ENCODE results near the gene DR1. TPM values are rescaled to one million over a fixed set of nuclear protein-coding genes. Genes with fewer than 3 reads are reported as not detected.

The DR1 gene
- total and polyA plus RNA-seq, 7 donors, result 19.9 to 29.8 (median 20.7) TPM

- Histone ChIP-seq H3K4me3 (no peak overlapping the region), H3K36me3 (peaks cover 0 to 43% (median 0%) of the 10 kb centered on the region in 4 donors), H3K9me3 (no peaks in the 10 kb centered on the region), H3K27ac (peak overlapping the region in 3 of 4 donors; percentile 34 to 56 (median 52)), H3K27me3 (no peaks in the 10 kb centered on the region), H3K4me1 (peaks cover 0 to 69% (median 44%) of the 10 kb centered on the region in 4 donors)
- TF ChIP-seq POLR2A (IDR thresholded peaks at IDR 0.05), result no peak
- no peak for TF ChIP-seq EP300 (IDR thresholded peaks at IDR 0.05)
- TF ChIP-seq POLR2AphosphoS5 (IDR thresholded peaks at IDR 0.05), result no peak
- TF ChIP-seq, protein P1, sequence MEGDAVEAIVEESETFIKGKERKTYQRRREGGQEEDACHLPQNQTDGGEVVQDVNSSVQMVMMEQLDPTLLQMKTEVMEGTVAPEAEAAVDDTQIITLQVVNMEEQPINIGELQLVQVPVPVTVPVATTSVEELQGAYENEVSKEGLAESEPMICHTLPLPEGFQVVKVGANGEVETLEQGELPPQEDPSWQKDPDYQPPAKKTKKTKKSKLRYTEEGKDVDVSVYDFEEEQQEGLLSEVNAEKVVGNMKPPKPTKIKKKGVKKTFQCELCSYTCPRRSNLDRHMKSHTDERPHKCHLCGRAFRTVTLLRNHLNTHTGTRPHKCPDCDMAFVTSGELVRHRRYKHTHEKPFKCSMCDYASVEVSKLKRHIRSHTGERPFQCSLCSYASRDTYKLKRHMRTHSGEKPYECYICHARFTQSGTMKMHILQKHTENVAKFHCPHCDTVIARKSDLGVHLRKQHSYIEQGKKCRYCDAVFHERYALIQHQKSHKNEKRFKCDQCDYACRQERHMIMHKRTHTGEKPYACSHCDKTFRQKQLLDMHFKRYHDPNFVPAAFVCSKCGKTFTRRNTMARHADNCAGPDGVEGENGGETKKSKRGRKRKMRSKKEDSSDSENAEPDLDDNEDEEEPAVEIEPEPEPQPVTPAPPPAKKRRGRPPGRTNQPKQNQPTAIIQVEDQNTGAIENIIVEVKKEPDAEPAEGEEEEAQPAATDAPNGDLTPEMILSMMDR (IDR thresholded peaks at IDR 0.05), result no peak
- intact Hi-C loops (cut with DNase I), result no loop called here
- no peak for DNase-seq
- 31 to 50% methylated on average over 1 of the region's 1 CpG for WGBS, 2 donors
These were observed 7.6 kb downstream of the DR1 start for GRCh38 chr1:93353286-93353685.

DNA sequence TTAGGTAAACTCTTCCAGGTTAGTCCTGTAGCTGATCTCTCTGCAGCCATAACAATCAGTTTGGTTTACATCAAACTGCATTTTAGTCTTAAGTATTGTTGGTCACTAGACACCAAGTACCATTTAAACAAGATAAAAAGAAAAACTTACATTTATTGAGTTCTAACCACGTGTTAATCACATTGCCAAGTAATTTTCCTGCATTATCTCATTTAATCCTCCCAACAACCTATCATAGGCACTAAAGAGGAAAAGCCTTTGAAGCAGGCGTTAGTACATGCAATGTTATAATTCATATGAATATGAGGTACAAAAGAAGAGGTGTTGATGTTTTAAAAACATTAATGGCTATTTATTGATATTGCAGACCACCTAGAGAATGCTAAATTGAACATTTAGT lies 9.0 kb downstream of the DR1 start:
- Histone ChIP-seq H3K36me3 (peaks cover 0 to 44% (median 0%) of the 10 kb centered on the region in 4 donors), H3K27me3 (no peaks in the 10 kb centered on the region), H3K27ac (no peak overlapping the region), H3K4me3 (no peak overlapping the region), H3K9me3 (no peaks in the 10 kb centered on the region), H3K4me1 (peaks cover 0 to 59% (median 32%) of the 10 kb centered on the region in 4 donors)
- DNase-seq, result no peak
- WGBS, 2 donors, result 45 to 46% methylated on average over 2 of the region's 2 CpGs
- intact Hi-C loops (cut with DNase I), result no loop called here
- TF ChIP-seq POLR2A (IDR thresholded peaks at IDR 0.05) (no peak), EP300 (IDR thresholded peaks at IDR 0.05) (no peak), POLR2AphosphoS5 (IDR thresholded peaks at IDR 0.05) (no peak)
- TF ChIP-seq, protein P1 (IDR thresholded peaks at IDR 0.05), result no peak

GRCh38 chr1:93357242-93357641 lies 11.5 kb downstream of the DR1 start:
- Histone ChIP-seq H3K27ac (no peak overlapping the region), H3K4me3 (no peak overlapping the region), H3K4me1 (peaks cover 0 to 34% (median 19%) of the 10 kb centered on the region in 4 donors), H3K27me3 (no peaks in the 10 kb centered on the region), H3K36me3 (peaks cover 0 to 44% (median 0%) of the 10 kb centered on the region in 4 donors), H3K9me3 (no peaks in the 10 kb centered on the region)
- intact Hi-C loops (cut with DNase I), result no loop called here
- TF ChIP-seq, protein P1 (IDR thresholded peaks at IDR 0.05), result no peak
- no peak for TF ChIP-seq POLR2A (IDR thresholded peaks at IDR 0.05)
- TF ChIP-seq EP300 (IDR thresholded peaks at IDR 0.05), result no peak
- no peak for TF ChIP-seq POLR2AphosphoS5 (IDR thresholded peaks at IDR 0.05)
- WGBS, 2 donors, result 94 to 96% methylated on average over 2 of the region's 2 CpGs
- DNase-seq, result no peak

DNA sequence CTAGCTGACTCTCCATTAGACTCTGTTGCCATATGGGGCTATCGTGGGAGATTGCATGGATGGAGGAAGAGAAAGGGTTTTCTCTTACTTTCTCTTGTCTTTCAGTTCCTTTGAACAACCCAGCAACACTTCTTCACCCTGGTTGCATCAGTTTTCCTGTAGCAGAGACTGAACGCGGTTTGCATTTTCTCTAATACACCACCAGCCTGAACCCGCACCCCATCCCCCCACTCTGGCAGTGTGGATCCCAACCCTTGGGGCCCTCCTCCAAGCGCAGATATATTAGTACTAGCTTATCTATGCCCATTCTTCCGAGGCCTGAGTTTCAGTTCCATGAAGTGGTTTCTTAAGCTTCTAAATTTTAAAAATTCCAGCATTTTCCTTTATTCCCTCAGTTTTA lies 12.6 kb downstream of the DR1 start:
- Histone ChIP-seq H3K4me1 (peaks cover 0 to 23% (median 12%) of the 10 kb centered on the region in 4 donors), H3K27me3 (no peaks in the 10 kb centered on the region), H3K4me3 (no peak overlapping the region), H3K9me3 (no peaks in the 10 kb centered on the region), H3K36me3 (peaks cover 0 to 49% (median 0%) of the 10 kb centered on the region in 4 donors), H3K27ac (no peak overlapping the region)
- WGBS, 2 donors, result 84 to 90% methylated on average over 6 of the region's 6 CpGs
- DNase-seq, result no peak
- TF ChIP-seq POLR2AphosphoS5 (IDR thresholded peaks at IDR 0.05), result no peak
- no peak for TF ChIP-seq EP300 (IDR thresholded peaks at IDR 0.05)
- TF ChIP-seq, protein P1 (IDR thresholded peaks at IDR 0.05), result no peak
- TF ChIP-seq POLR2A (IDR thresholded peaks at IDR 0.05), result no peak
- intact Hi-C loops (cut with DNase I), result no loop called here

GRCh38 chr1:93360111-93360510 lies 14.4 kb downstream of the DR1 start:
- Histone ChIP-seq H3K27me3 (no peaks in the 10 kb centered on the region), H3K4me3 (no peak overlapping the region), H3K4me1 (peaks cover 0 to 10% (median 3%) of the 10 kb centered on the region in 4 donors), H3K9me3 (no peaks in the 10 kb centered on the region), H3K36me3 (peaks cover 0 to 45% (median 0%) of the 10 kb centered on the region in 4 donors), H3K27ac (no peak overlapping the region)
- intact Hi-C loops (cut with DNase I), result no loop called here
- no peak for DNase-seq
- 25 to 78% methylated on average over 1 of the region's 1 CpG for WGBS, 2 donors
- TF ChIP-seq EP300 (IDR thresholded peaks at IDR 0.05) (no peak), POLR2A (IDR thresholded peaks at IDR 0.05) (no peak), POLR2AphosphoS5 (IDR thresholded peaks at IDR 0.05) (no peak)
- TF ChIP-seq, protein P1 (IDR thresholded peaks at IDR 0.05), result no peak

All from sigmoid colon (tissue), 7 donors.